ENCODE results near the gene CCDC141.

DNA sequence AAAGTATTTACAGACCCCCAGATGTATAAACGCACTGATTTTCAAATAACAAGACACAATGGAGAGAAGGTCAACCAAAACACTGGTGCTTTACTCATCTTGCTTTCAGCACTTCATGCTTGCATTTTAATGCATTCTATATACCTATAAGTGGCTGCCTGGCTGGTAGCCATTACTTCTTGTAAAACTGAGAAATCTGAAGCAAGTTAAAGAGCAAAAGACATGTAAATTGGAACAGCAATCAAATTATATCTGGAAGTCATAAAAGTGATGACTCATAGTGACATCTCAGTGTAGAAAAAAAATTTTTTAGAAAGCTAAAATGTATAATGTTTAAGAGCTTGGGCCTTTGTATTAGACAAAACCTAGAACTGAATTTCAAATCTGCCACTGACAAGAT, 106.2 kb downstream of the CCDC141 start:
- TF ChIP-seq GATA2 (IDR thresholded peaks at IDR 0.05; ENCODE audit: low read depth, low read length) (no peak), GATA3 (IDR thresholded peaks at IDR 0.05; ENCODE audit: low read depth, low read length) (no peak)

All from SH-SY5Y (cell line).